Ishikawa (cell line): ENCODE measurements around the gene SALL3.

Experiments used
- CEBPB ChIP-seq: IDR thresholded peaks from 2 replicates; pipeline ENCODE4 v1.6.1; 2012
- CREB1 ChIP-seq: IDR thresholded peaks from 2 replicates; pipeline ENCODE4 v1.6.1; 2012; ENCODE audit warnings: low read depth
- EGR1 ChIP-seq: IDR thresholded peaks from 2 replicates; pipeline ENCODE4 v1.6.1; 2012
- EP300 ChIP-seq: IDR thresholded peaks from 2 replicates; pipeline ENCODE4 v1.6.1; 2012; ENCODE audit warnings: borderline replicate concordance
- FOXM1 ChIP-seq: IDR thresholded peaks from 2 replicates; pipeline ENCODE4 v1.6.1; 2012; ENCODE audit warnings: low read depth, borderline replicate concordance
- NFIC ChIP-seq: IDR thresholded peaks from 2 replicates; pipeline ENCODE4 v1.6.1; 2012
- RAD21 ChIP-seq: IDR thresholded peaks from 2 replicates; pipeline ENCODE4 v1.6.1; 2012; ENCODE audit warnings: low read depth
- TAF1 ChIP-seq: IDR thresholded peaks from 2 replicates; pipeline ENCODE4 v1.6.1; 2012; ENCODE audit warnings: low read depth, mild to moderate bottlenecking
- TCF12 ChIP-seq: IDR thresholded peaks from 2 replicates; pipeline ENCODE4 v1.6.1; 2012; ENCODE audit warnings: low read depth
- TEAD4 ChIP-seq: IDR thresholded peaks from 2 replicates; pipeline ENCODE4 v1.6.1; 2012
- YY1 ChIP-seq: IDR thresholded peaks from 2 replicates; pipeline ENCODE4 v1.6.1; 2012; ENCODE audit warnings: low read depth
- ZBTB7A ChIP-seq: IDR thresholded peaks from 2 replicates; pipeline ENCODE4 v1.6.1; 2012; ENCODE audit warnings: low read depth
- TF ChIP-seq, protein P1 (sequence below): IDR thresholded peaks from 2 replicates; pipeline ENCODE4 v1.6.1; 2012
- TF ChIP-seq, protein P2 (sequence below): IDR thresholded peaks from 2 replicates; pipeline ENCODE4 v1.6.1; 2012
- TF ChIP-seq, protein P3 (sequence below): IDR thresholded peaks from 2 replicates; pipeline ENCODE4 v1.6.1; 2012; ENCODE audit warnings: low read depth, mild to moderate bottlenecking

SALL3 gene

DNA sequence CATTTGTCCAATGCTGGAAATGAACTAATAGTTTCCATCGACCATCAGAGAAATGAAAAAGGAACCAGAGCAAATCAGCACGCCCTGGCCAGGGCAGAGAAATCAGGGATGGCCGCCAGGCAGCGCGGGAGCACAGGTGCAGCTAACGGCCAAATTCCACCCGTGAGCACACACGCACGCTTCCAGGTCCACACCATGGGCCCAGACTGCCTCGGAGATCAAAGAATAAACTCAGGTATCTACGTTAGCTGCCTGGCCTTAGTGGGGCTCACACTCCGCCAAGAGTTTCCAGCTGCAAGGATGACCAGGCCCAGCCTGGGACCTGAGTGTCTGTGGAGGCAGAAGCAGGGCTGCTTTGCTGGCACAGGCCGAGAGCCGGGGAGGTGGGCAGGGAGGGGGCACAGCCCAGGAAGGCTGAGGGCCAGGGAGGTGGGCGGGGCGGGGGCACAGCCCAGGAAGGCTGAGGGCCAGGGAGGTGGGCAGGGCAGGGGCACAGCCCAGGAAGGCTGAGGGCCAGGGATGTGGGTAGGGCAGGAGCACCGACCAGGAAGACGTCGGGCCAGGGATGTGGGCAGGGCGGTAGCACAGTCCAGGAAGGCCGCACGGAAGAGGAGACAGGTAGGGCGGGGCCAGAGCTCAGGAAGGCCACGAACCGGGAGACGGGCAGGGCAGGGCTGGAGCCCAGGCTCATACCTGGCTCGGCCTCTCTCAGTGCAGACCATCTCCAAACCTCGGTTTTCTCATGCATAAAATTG is 43.2 kb upstream of the SALL3 start:
- TF ChIP-seq CREB1 (no peak), EP300 (no peak), YY1 (no peak), TEAD4 (no peak), RAD21 (no peak), CEBPB (no peak)
- TF ChIP-seq, protein P1, sequence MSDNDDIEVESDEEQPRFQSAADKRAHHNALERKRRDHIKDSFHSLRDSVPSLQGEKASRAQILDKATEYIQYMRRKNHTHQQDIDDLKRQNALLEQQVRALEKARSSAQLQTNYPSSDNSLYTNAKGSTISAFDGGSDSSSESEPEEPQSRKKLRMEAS = no peak

DNA sequence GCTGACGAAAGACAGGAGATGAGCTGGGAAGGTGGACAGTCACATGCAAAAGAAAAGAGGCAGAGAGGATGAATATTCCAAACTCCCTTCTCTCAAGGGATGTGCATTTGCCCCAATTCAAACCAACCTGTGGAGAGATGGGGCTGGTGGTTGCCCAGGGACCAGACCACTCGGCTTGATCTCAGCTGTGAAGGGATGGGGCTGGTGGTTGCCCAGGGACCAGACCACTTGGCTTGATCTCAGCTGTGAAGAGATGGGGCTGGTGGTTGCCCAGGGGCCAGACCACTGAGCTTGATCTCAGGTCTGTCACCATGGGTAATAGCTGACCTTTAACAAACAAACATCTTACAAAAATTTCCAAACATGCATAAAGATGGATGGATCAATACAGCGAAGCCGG is 42.5 kb upstream of the SALL3 start:
- no peak for TF ChIP-seq ZBTB7A
- TF ChIP-seq RAD21 = no peak
- no peak for TF ChIP-seq CEBPB
- TF ChIP-seq CREB1 = no peak
- TF ChIP-seq FOXM1 = no peak
- TF ChIP-seq TCF12 = no peak
- TF ChIP-seq EP300 = no peak
- TF ChIP-seq, protein P2, sequence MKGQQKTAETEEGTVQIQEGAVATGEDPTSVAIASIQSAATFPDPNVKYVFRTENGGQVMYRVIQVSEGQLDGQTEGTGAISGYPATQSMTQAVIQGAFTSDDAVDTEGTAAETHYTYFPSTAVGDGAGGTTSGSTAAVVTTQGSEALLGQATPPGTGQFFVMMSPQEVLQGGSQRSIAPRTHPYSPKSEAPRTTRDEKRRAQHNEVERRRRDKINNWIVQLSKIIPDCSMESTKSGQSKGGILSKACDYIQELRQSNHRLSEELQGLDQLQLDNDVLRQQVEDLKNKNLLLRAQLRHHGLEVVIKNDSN = no peak
- TF ChIP-seq TEAD4 = no peak
- TF ChIP-seq YY1 = no peak
- TF ChIP-seq, protein P3, sequence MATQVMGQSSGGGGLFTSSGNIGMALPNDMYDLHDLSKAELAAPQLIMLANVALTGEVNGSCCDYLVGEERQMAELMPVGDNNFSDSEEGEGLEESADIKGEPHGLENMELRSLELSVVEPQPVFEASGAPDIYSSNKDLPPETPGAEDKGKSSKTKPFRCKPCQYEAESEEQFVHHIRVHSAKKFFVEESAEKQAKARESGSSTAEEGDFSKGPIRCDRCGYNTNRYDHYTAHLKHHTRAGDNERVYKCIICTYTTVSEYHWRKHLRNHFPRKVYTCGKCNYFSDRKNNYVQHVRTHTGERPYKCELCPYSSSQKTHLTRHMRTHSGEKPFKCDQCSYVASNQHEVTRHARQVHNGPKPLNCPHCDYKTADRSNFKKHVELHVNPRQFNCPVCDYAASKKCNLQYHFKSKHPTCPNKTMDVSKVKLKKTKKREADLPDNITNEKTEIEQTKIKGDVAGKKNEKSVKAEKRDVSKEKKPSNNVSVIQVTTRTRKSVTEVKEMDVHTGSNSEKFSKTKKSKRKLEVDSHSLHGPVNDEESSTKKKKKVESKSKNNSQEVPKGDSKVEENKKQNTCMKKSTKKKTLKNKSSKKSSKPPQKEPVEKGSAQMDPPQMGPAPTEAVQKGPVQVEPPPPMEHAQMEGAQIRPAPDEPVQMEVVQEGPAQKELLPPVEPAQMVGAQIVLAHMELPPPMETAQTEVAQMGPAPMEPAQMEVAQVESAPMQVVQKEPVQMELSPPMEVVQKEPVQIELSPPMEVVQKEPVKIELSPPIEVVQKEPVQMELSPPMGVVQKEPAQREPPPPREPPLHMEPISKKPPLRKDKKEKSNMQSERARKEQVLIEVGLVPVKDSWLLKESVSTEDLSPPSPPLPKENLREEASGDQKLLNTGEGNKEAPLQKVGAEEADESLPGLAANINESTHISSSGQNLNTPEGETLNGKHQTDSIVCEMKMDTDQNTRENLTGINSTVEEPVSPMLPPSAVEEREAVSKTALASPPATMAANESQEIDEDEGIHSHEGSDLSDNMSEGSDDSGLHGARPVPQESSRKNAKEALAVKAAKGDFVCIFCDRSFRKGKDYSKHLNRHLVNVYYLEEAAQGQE = no peak
- TF ChIP-seq EGR1 = no peak
- no peak for TF ChIP-seq TAF1
- TF ChIP-seq, protein P1 = no peak
- no peak for TF ChIP-seq NFIC

DNA sequence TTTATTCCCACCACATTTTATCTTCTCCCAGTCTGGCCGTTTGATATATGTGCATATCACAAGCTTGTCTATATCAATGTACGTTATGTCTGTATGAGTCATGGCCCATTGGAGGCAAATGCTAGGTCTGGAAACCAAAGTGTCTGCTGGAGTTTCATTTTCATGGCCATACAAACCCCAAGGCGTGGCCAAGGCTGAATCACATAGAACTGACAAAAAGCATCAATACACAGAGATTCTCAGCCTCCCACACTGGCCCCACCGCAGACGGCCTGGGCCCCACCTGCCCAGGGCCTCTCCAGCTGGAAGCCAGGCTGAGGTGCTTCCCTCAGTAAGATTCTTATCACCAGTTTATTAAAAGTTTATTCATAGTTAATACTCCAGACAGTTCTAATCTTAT is 40.5 kb upstream of the SALL3 start:
- no peak for TF ChIP-seq EP300
- no peak for TF ChIP-seq FOXM1
- no peak for TF ChIP-seq TCF12
- TF ChIP-seq, protein P1 = no peak
- no peak for TF ChIP-seq TEAD4
- TF ChIP-seq RAD21 = no peak
- TF ChIP-seq CEBPB = no peak
- TF ChIP-seq ZBTB7A = no peak
- no peak for TF ChIP-seq CREB1
- TF ChIP-seq, protein P3 = no peak
- TF ChIP-seq TAF1 = no peak
- no peak for TF ChIP-seq NFIC

DNA sequence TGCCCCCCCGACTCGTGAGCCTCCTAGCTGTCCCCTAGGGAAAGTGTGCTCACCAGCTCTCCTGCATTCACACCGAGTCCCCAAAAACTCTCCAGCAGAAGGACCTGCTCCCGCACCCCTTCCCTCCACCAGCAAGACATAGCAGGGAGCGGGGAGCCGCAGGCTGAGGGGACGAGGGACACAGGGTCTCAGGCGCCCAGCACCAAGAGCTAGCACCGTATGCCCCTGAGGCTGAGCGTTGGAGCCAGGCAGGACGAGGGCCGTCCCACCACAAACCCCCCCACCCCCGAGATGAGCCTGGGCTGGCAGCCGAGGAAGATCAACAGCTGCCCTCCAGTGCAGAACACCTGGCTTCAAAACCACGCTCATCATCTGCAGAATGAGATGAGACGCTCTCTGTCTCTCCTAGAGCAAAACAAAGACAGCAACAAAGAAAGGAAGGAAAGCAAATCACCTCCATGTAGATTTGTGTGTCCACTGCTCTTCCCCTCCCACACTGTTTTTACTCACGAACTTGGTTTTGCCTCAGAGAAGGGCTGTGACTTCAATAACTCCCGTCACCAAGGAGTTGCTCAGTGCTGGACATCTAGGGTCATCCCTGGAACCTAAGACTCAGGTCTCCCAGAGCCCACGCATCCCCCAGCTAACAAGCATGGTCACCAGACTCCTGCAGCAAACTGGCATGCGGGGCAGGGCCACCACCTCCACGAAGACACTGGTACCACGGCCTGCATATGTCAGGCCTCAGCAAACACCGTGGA is 39.7 kb upstream of the SALL3 start:
- TF ChIP-seq YY1 (no peak), FOXM1 (no peak), ZBTB7A (no peak), TCF12 (no peak), NFIC (no peak), EP300 (no peak), RAD21 (no peak), CREB1 (no peak), CEBPB (no peak), TAF1 (no peak), TEAD4 (no peak), EGR1 (no peak)
- TF ChIP-seq, protein P2 = no peak
- TF ChIP-seq, protein P3 = no peak
- TF ChIP-seq, protein P1 = no peak
